ENCODE results near the gene PPP1R13L. TPM values are rescaled to one million over a fixed set of nuclear protein-coding genes. Genes with fewer than 3 reads are reported as not detected.

Gene PPP1R13L
- total RNA-seq, 2 donors from 2014 or later, result 17.9 to 26.4 TPM

- Histone ChIP-seq H3K9ac (ENCODE audit: extremely low read depth, low read length, poor library complexity, severe bottlenecking) (peak overlapping the region; percentile 89), H3K27me3 (ENCODE audit: control insufficient read depth, insufficient read depth, low read length, poor library complexity, severe bottlenecking) (peaks cover 11% of the 10 kb centered on the region), H3K4me1 (ENCODE audit: control insufficient read depth, insufficient read depth, low read length) (no peaks in the 10 kb centered on the region), H3K9me3 (ENCODE audit: control insufficient read depth, low read length) (no peaks in the 10 kb centered on the region), H3K4me3 (ENCODE audit: low read length) (peak overlapping the region; percentile 81), H3K27ac (ENCODE audit: low read depth, low read length) (peak overlapping the region; percentile 89), H3K36me3 (ENCODE audit: control insufficient read depth, insufficient read depth, low read length) (no peaks in the 10 kb centered on the region)
- Mint-ChIP-seq H3K36me3 (ENCODE audit: low read depth) (no peaks in the 10 kb centered on the region), H3K4me3 (peak overlapping the region; percentile 81), H3K27ac (peak overlapping the region; percentile 97), H3K9me3 (no peaks in the 10 kb centered on the region), H3K27me3 (ENCODE audit: insufficient read depth) (peaks cover 24% of the 10 kb centered on the region), H3K4me1 (peaks cover 3% of the 10 kb centered on the region)
- WGBS, 2 experiments (ENCODE audit: insufficient coverage in 1 of 2, insufficient read length in 1 of 2), result 85 to 86% methylated on average over 1 to 5 of the region's 5 CpGs
- no peak for DNase-seq
- no peak for TF ChIP-seq CTCF (conservative IDR thresholded peaks at IDR 0.05)
Measured at GRCh38 chr19:45450012-45450333, 45.1 kb upstream of the PPP1R13L start.

GRCh38 chr19:45448887-45449299 is 44.0 kb upstream of the PPP1R13L start:
- Histone ChIP-seq H3K27ac (ENCODE audit: low read depth, low read length) (peak overlapping the region; percentile 17), H3K9me3 (ENCODE audit: control insufficient read depth, low read length) (no peaks in the 10 kb centered on the region), H3K9ac (ENCODE audit: extremely low read depth, low read length, poor library complexity, severe bottlenecking) (no peak overlapping the region), H3K27me3 (ENCODE audit: control insufficient read depth, insufficient read depth, low read length, poor library complexity, severe bottlenecking) (peaks cover 11% of the 10 kb centered on the region), H3K36me3 (ENCODE audit: control insufficient read depth, insufficient read depth, low read length) (no peaks in the 10 kb centered on the region), H3K4me1 (ENCODE audit: control insufficient read depth, insufficient read depth, low read length) (peaks cover 2% of the 10 kb centered on the region), H3K4me3 (ENCODE audit: low read length) (no peak overlapping the region)
- H3K4me1 Mint-ChIP-seq, result peaks cover 9% of the 10 kb centered on the region
- no peak overlapping the region for H3K4me3 Mint-ChIP-seq
- no peak for DNase-seq
- H3K27me3 Mint-ChIP-seq (ENCODE audit: insufficient read depth), result peaks cover 24% of the 10 kb centered on the region
- WGBS, 2 experiments (ENCODE audit: insufficient coverage in 1 of 2, insufficient read length in 1 of 2), result 89 to 90% methylated on average over 4 to 7 of the region's 7 CpGs
- H3K36me3 Mint-ChIP-seq (ENCODE audit: low read depth), result no peaks in the 10 kb centered on the region
- peak overlapping the region; percentile 44 for H3K27ac Mint-ChIP-seq
- no peak for TF ChIP-seq CTCF (conservative IDR thresholded peaks at IDR 0.05)
- H3K9me3 Mint-ChIP-seq, result no peaks in the 10 kb centered on the region

- Histone ChIP-seq H3K4me1 (ENCODE audit: control insufficient read depth, insufficient read depth, low read length) (peaks cover 2% of the 10 kb centered on the region), H3K9me3 (ENCODE audit: control insufficient read depth, low read length) (no peaks in the 10 kb centered on the region), H3K36me3 (ENCODE audit: control insufficient read depth, insufficient read depth, low read length) (no peaks in the 10 kb centered on the region), H3K9ac (ENCODE audit: extremely low read depth, low read length, poor library complexity, severe bottlenecking) (no peak overlapping the region), H3K27ac (ENCODE audit: low read depth, low read length) (no peak overlapping the region), H3K4me3 (ENCODE audit: low read length) (no peak overlapping the region), H3K27me3 (ENCODE audit: control insufficient read depth, insufficient read depth, low read length, poor library complexity, severe bottlenecking) (peaks cover 11% of the 10 kb centered on the region)
- no peaks in the 10 kb centered on the region for H3K9me3 Mint-ChIP-seq
- DNase-seq, result no peak
- 83 to 95% methylated on average over 2 of the region's 3 CpGs for WGBS, 2 experiments (ENCODE audit: insufficient coverage in 1 of 2, insufficient read length in 1 of 2)
- no peak overlapping the region for H3K27ac Mint-ChIP-seq
- peaks cover 24% of the 10 kb centered on the region for H3K27me3 Mint-ChIP-seq (ENCODE audit: insufficient read depth)
- peaks cover 9% of the 10 kb centered on the region for H3K4me1 Mint-ChIP-seq
- no peak overlapping the region for H3K4me3 Mint-ChIP-seq
- H3K36me3 Mint-ChIP-seq (ENCODE audit: low read depth), result no peaks in the 10 kb centered on the region
- no peak for TF ChIP-seq CTCF (conservative IDR thresholded peaks at IDR 0.05)
Measured at GRCh38 chr19:45448425-45448756, 43.5 kb upstream of the PPP1R13L start.
